HepG2 (cell line): ENCODE data around the gene CDH13. TPM values are rescaled to one million over a fixed set of nuclear protein-coding genes. Genes with fewer than 3 reads are reported as not detected.

Experiments used
- ATAC-seq: fragments of 200-7000 bp; cut with Tn5 transposase; 3 replicates; pipeline ENCODE4 v1.9.1; 2020; ENCODE audit warnings: mild to moderate bottlenecking, moderate library complexity
- BruUV-seq: library from RNA; stranded (reverse); fragments of 400-500 nt; replicated peaks from 2 replicates; lab custom pipeline; 2021; lab: Mats Ljungman, UMichigan
- CTCF ChIA-PET: fragments of 300-600 bp; formaldehyde crosslinking; extraction: SDS; loops from one replicate; lab custom pipeline; 2021; ENCODE audit warnings: low total read pairs, inconsistent platforms, low intra/inter-chr PET ratio; lab: Yijun Ruan, JAX
- POLR2A ChIA-PET: fragments of 350-600 bp; sonication (Branson Sonifier 250); formaldehyde crosslinking; loops from one replicate; lab custom pipeline; 2020; ENCODE audit warnings: antibody characterized with exemption, inconsistent platforms; lab: Yijun Ruan, JAX
- DNase-seq: peaks from one replicate; pipeline ENCODE4 v3.0.0-alpha.2; 2015; ENCODE audit warnings: low spot score
- FAIRE-seq: peaks from 3 replicates; lab custom pipeline; 2011; peaks lifted over from hg19 to GRCh38; lab: Jason Lieb, UNC
- H2AFZ ChIP-seq: one replicate; pipeline ENCODE4 v1.6.1; 2011; ENCODE audit warnings: low read length, inconsistent platforms
- H3K27ac ChIP-seq: fragments of 300-600 bp; 3 replicates; pipeline ENCODE4 v1.8.0; 2011; ENCODE audit warnings: mixed run types, mild to moderate bottlenecking, mixed read lengths, low read length, inconsistent platforms; ENCODE audit not compliant: insufficient read depth; ENCODE audit errors: extremely low read length
- H3K27me3 ChIP-seq, 2 experiments: fragments of 200-600 bp in 1 of 2; 2 replicates in 1 of 2; 3 replicates in 1 of 2; pipeline versions ENCODE4 v1.6.0 to v1.8.0; 2011; ENCODE audit warnings: low read length in 2 of 2, mild to moderate bottlenecking in 2 of 2, moderate library complexity in 2 of 2, inconsistent platforms in 1 of 2; ENCODE audit not compliant: insufficient read depth in 2 of 2, control insufficient read depth in 1 of 2
- H3K36me3 ChIP-seq, 2 experiments: fragments of 200-600 bp in 1 of 2; replicated peaks in 1 of 2; 2 replicates in 1 of 2; 3 replicates in 1 of 2; pipeline versions ENCODE4 v1.5.1 to v1.8.0; 2011; ENCODE audit warnings: low read length in 2 of 2, inconsistent platforms in 1 of 2; ENCODE audit not compliant: insufficient read depth in 2 of 2, control insufficient read depth in 1 of 2
- H3K4me1 ChIP-seq: 2 replicates; pipeline ENCODE4 v1.5.1; 2012; ENCODE audit warnings: low read length, inconsistent platforms; ENCODE audit not compliant: insufficient read depth
- H3K4me2 ChIP-seq: 2 replicates; pipeline ENCODE4 v1.6.0; 2011; ENCODE audit warnings: low read depth, low read length, inconsistent platforms
- H3K4me3 ChIP-seq, 3 experiments: fragments of 200-600 bp in 1 of 3; sonication (generic), shearing (Covaris generic) in 1 of 3; replicated peaks in 1 of 3; 2 replicates each; pipeline ENCODE4 v1.5.1; 2011 to 2016; ENCODE audit warnings: low read length in 3 of 3, inconsistent platforms in 2 of 3, low read depth in 2 of 3, mild to moderate bottlenecking in 2 of 3, control low read depth in 1 of 3, mixed read lengths in 1 of 3; ENCODE audit not compliant: insufficient read depth in 1 of 3
- H3K79me2 ChIP-seq: one replicate; pipeline ENCODE4 v1.6.1; 2011; ENCODE audit warnings: low read length, inconsistent platforms; ENCODE audit not compliant: insufficient read depth
- H3K9ac ChIP-seq: 2 replicates; pipeline ENCODE4 v1.6.0; 2011; ENCODE audit warnings: mild to moderate bottlenecking, low read depth, low read length, inconsistent platforms; ENCODE audit not compliant: insufficient read depth
- H3K9me3 ChIP-seq: 2 replicates; pipeline ENCODE4 v1.5.1; 2012; ENCODE audit warnings: mild to moderate bottlenecking, low read length
- H4K20me1 ChIP-seq: 2 replicates; pipeline ENCODE4 v1.6.0; 2011; ENCODE audit warnings: inconsistent platforms, mild to moderate bottlenecking, low read length, moderate library complexity; ENCODE audit not compliant: insufficient read depth
- ARID4A ChIP-seq: sonication (generic); formaldehyde crosslinking; IDR thresholded peaks from 2 replicates; pipeline ENCODE4 v1.5.0; 2020; ENCODE audit warnings: mild to moderate bottlenecking, missing genetic modification reagents, borderline replicate concordance
- ATAD3A ChIP-seq: sonication (generic); formaldehyde crosslinking; IDR thresholded peaks from 2 replicates; pipeline ENCODE4 v1.4.0; 2020; ENCODE audit warnings: missing genetic modification reagents
- ATF7-NPFF ChIP-seq: sonication (generic); formaldehyde crosslinking; IDR thresholded peaks from 2 replicates; pipeline ENCODE4 v1.8.1; 2023; ENCODE audit warnings: mild to moderate bottlenecking, low read depth, missing genetic modification reagents, moderate library complexity
- CEBPB ChIP-seq: IDR thresholded peaks from 2 replicates; pipeline ENCODE4 v1.6.1; 2011; ENCODE audit warnings: low read depth, low read length, improper control_type of control experiment, borderline replicate concordance
- FIP1L1 ChIP-seq: fragments of 200-400 bp; formaldehyde crosslinking; IDR thresholded peaks from 2 replicates; pipeline ENCODE4 v1.6.1; 2018; ENCODE audit warnings: low read depth, mild to moderate bottlenecking, low read length, moderate library complexity, borderline replicate concordance; ENCODE audit not compliant: insufficient read depth
- KAT2B ChIP-seq: fragments of 150-350 bp; IDR thresholded peaks from 2 replicates; pipeline ENCODE4 v1.6.1; 2014; ENCODE audit warnings: low read depth, low read length, borderline replicate concordance
- YEATS4 ChIP-seq: sonication (generic); formaldehyde crosslinking; IDR thresholded peaks from 2 replicates; pipeline ENCODE4 v1.4.0; 2020; ENCODE audit warnings: missing genetic modification reagents, borderline replicate concordance
- ZKSCAN1 ChIP-seq: fragments of 150-350 bp; IDR thresholded peaks from 2 replicates; pipeline ENCODE4 v1.6.1; 2014; ENCODE audit warnings: low read length
- ZKSCAN8 ChIP-seq: IDR thresholded peaks from 2 replicates; pipeline ENCODE4 v1.6.1; 2016; ENCODE audit warnings: borderline replicate concordance, missing genetic modification reagents, missing compliant biosample characterization
- ZNF446 ChIP-seq: sonication (generic); formaldehyde crosslinking; IDR thresholded peaks from 2 replicates; pipeline ENCODE4 v1.5.0; 2020; ENCODE audit warnings: mild to moderate bottlenecking, missing genetic modification reagents
- ZNF563 ChIP-seq: sonication (generic); formaldehyde crosslinking; IDR thresholded peaks from 2 replicates; pipeline ENCODE4 v1.8.0; 2022; ENCODE audit warnings: mild to moderate bottlenecking, moderate library complexity, missing genetic modification reagents
- ZNF740 ChIP-seq: sonication (generic); formaldehyde crosslinking; IDR thresholded peaks from 2 replicates; pipeline ENCODE4 v1.4.0; 2020; ENCODE audit warnings: missing genetic modification reagents
- ZUFSP ChIP-seq: sonication (generic); formaldehyde crosslinking; IDR thresholded peaks from 2 replicates; pipeline ENCODE4 v1.9.0; 2021; ENCODE audit warnings: missing genetic modification reagents, mild to moderate bottlenecking, borderline replicate concordance
- WGBS: methylation state at CpG from one replicate; pipeline ENCODE4 v1.1.6; 2017; ENCODE audit warnings: low lambda C conversion rate; 5-methylcytosine and 5-hydroxymethylcytosine counted together
- in situ Hi-C: cut with HindIII; loops from 2 replicates; pipeline ENCODE4 v1.10.0; 2017; ENCODE audit warnings: low pct_unique_long_range_greater_than_20kb; ENCODE audit not compliant: extremely low pct_ligation_motif_present
- intact Hi-C: fragments of 100-400 bp; cut with micrococcal nuclease; formaldehyde crosslinking; loops from one replicate; pipeline ENCODE4 v1.10.0; 2022; ENCODE audit not compliant: unreplicated experiment
- polyA plus RNA-seq, 8 experiments: library from polyadenylated mRNA; depleted of rRNA in 3 of 8; stranded (reverse) in 7 of 8; unstranded in 1 of 8; fragments of >200 nt; fragmentation: Illumina TruSeq in 4 of 8; extraction: Trizol in 4 of 8; gene quantifications; 2 replicates each; pipeline versions ENCODE4 v1.2.1 to v1.2.3, GENCODE V29; 2011 to 2016; ENCODE audit warnings: low read depth in 4 of 8, missing spikeins in 1 of 8, mixed read lengths in 1 of 8; ENCODE audit not compliant: insufficient read depth in 1 of 8
- total RNA-seq, 5 experiments: library from RNA; depleted of rRNA; stranded (reverse); fragments of >200 nt; fragmentation: Illumina TruSeq; extraction: Trizol; gene quantifications; 2 replicates each; pipeline ENCODE4 v1.2.3, GENCODE V29; 2016; ENCODE audit warnings: low read depth in 1 of 5

CDH13 gene
- total and polyA plus RNA-seq, 2 of the 13 experiments (the other 11 are each of a cell fraction or from before 2014, with no cell fraction given) = not detected

- DNase-seq (no peak), FAIRE-seq (no peak), ATAC-seq (no peak)
- no peaks in the 10 kb centered on the region for H4K20me1 ChIP-seq
- intact Hi-C loops = no loop called here
- no TSS peak for BruUV-seq
- TF ChIP-seq ZKSCAN1 (no peak), ATAD3A (CRISPR knock-in tag) (no peak), ZNF563 (CRISPR knock-in tag) (no peak), ZKSCAN8 (CRISPR knock-in tag) (no peak), KAT2B (no peak)
- POLR2A ChIA-PET = no interaction called here
- CTCF ChIA-PET = no interaction called here
- H3K79me2 ChIP-seq = no peaks in the 10 kb centered on the region
- no peak overlapping the region for H2AFZ ChIP-seq
- no peak overlapping the region for H3K27ac ChIP-seq
- no peaks in the 10 kb centered on the region for H3K36me3 ChIP-seq
- no peak overlapping the region for H3K4me3 ChIP-seq
- peaks cover 63% of the 10 kb centered on the region for H3K9me3 ChIP-seq
- no peak overlapping the region for H3K4me2 ChIP-seq
- no peak overlapping the region for H3K9ac ChIP-seq
- in situ Hi-C loops = no loop called here
- H3K4me1 ChIP-seq = no peaks in the 10 kb centered on the region
- no peaks in the 10 kb centered on the region for H3K27me3 ChIP-seq
- WGBS = 0% methylated on average over 3 of the region's 3 CpGs
Observed at GRCh38 chr16:83027973-83028372, 401.2 kb downstream of the CDH13 start.

GRCh38 chr16:83029467-83029866 is 402.7 kb downstream of the CDH13 start:
- Histone ChIP-seq H3K4me2 (no peak overlapping the region), H3K9me3 (peaks cover 67% of the 10 kb centered on the region), H2AFZ (no peak overlapping the region), H3K27ac (no peak overlapping the region), H3K9ac (no peak overlapping the region), H3K4me1 (no peaks in the 10 kb centered on the region), H3K27me3 (no peaks in the 10 kb centered on the region), H4K20me1 (no peaks in the 10 kb centered on the region), H3K4me3 (no peak overlapping the region), H3K36me3 (no peaks in the 10 kb centered on the region), H3K79me2 (no peaks in the 10 kb centered on the region)
- POLR2A ChIA-PET = no interaction called here
- in situ Hi-C loops = no loop called here
- 0% methylated on average over 2 of the region's 2 CpGs for WGBS
- DNase-seq (no peak), ATAC-seq (no peak), FAIRE-seq (no peak)
- CTCF ChIA-PET = no interaction called here
- intact Hi-C loops = no loop called here
- BruUV-seq = no TSS peak
- TF ChIP-seq ARID4A (no peak), ATF7-NPFF (CRISPR knock-in tag) (no peak), ZUFSP (CRISPR knock-in tag) (no peak), CEBPB (no peak), ZNF446 (CRISPR knock-in tag) (no peak), YEATS4 (CRISPR knock-in tag) (no peak), FIP1L1 (no peak), ZNF740 (CRISPR knock-in tag) (no peak)
